ENCODE measurements around the gene FAM135A. TPM values are rescaled to one million over a fixed set of nuclear protein-coding genes. Genes with fewer than 3 reads are reported as not detected.
"Not testable (repeated sequence)": the region's sequence is repeated elsewhere in the genome, so short reads cannot be mapped to it uniquely, and the experiment has no call there.

Gene FAM135A
- total and polyA plus RNA-seq, 2 donors: 11.1 to 16.0 TPM

DNA sequence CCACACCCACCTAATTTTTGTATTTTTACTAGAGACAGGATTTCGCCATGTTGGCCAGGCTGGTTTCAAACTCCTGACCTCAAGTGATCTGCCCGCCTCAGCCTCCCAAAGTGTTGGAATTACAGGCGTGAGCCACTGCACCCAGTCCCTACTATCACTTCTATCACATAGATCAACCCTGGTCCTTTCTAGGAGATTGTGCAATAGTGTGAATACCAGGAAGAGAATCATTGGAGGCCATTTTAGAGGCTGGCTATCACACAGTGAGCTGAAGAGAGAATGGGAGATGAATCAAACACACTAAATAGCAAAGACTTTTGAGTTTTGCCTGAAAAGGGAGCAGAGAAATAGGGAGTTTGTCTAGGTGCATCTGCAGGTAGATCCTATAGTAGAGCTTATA, 57.2 kb downstream of the FAM135A start:
- H3K4me1 ChIP-seq (ENCODE audit: control insufficient read depth in 2 of 2, insufficient read depth in 2 of 2, low read length in 2 of 2); H3K9me3 ChIP-seq (ENCODE audit: control insufficient read depth in 2 of 2, insufficient read depth in 1 of 2, low read length in 1 of 2); H3K27ac ChIP-seq (ENCODE audit: low read depth in 1 of 2, low read length in 1 of 2); DNase-seq (ENCODE audit: low read depth in 6 of 9, low spot score in 9 of 9); H3K36me3 ChIP-seq (ENCODE audit: control insufficient read depth in 2 of 2, insufficient read depth in 2 of 2, low read length in 1 of 2); H3K4me3 ChIP-seq (ENCODE audit: low read length in 2 of 2); H3K27me3 ChIP-seq (ENCODE audit: control insufficient read depth in 2 of 2, insufficient read depth in 1 of 2, low read length in 1 of 2): not testable (repeated sequence)
- WGBS: 98% methylated on average over 3 of the region's 3 CpGs

DNA sequence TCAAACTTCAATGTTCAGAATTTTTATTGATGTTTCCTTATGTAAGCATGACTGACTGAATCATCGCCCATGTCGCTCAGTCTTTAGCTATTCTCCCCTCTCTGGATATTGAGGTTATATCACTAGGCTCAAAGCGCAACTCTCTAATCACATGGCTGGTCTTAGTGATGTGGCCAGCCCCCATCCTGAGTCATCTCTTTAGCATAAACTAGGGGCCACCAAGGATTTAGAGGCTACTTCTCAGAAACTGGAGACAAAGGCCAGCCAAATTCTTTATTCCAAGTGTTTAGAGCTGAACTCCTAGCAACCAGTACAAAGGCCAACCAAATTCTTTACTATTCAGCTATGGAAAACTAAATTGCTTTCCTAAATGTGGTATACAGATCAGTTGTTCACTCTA, 61.4 kb downstream of the FAM135A start:
- H3K36me3 ChIP-seq (ENCODE audit: control insufficient read depth in 2 of 2, insufficient read depth in 2 of 2, low read length in 1 of 2): no peaks in the 10 kb centered on the region
- DNase-seq (ENCODE audit: low read depth in 6 of 9, low spot score in 9 of 9): no peak
- H3K27me3 ChIP-seq (ENCODE audit: control insufficient read depth in 2 of 2, insufficient read depth in 1 of 2, low read length in 1 of 2): no peaks in the 10 kb centered on the region
- no peaks in the 10 kb centered on the region for H3K4me1 ChIP-seq (ENCODE audit: control insufficient read depth in 2 of 2, insufficient read depth in 2 of 2, low read length in 2 of 2)
- WGBS: over 99% methylated on average over 3 of the region's 3 CpGs
- H3K4me3 ChIP-seq (ENCODE audit: low read length in 2 of 2): no peak overlapping the region
- no peaks in the 10 kb centered on the region for H3K9me3 ChIP-seq (ENCODE audit: control insufficient read depth in 2 of 2, insufficient read depth in 1 of 2, low read length in 1 of 2)
- H3K27ac ChIP-seq (ENCODE audit: low read depth in 1 of 2, low read length in 1 of 2): no peak overlapping the region

GRCh38 chr6:70479236-70479635, 65.9 kb downstream of the FAM135A start:
- Histone ChIP-seq H3K27ac (ENCODE audit: low read depth in 1 of 2, low read length in 1 of 2) (no peak overlapping the region), H3K27me3 (ENCODE audit: control insufficient read depth in 2 of 2, insufficient read depth in 1 of 2, low read length in 1 of 2) (no peaks in the 10 kb centered on the region), H3K4me3 (ENCODE audit: low read length in 2 of 2) (no peak overlapping the region), H3K36me3 (ENCODE audit: control insufficient read depth in 2 of 2, insufficient read depth in 2 of 2, low read length in 1 of 2) (no peaks in the 10 kb centered on the region), H3K9me3 (ENCODE audit: control insufficient read depth in 2 of 2, insufficient read depth in 1 of 2, low read length in 1 of 2) (no peaks in the 10 kb centered on the region), H3K4me1 (ENCODE audit: control insufficient read depth in 2 of 2, insufficient read depth in 2 of 2, low read length in 2 of 2) (no peaks in the 10 kb centered on the region)
- 94% methylated on average over 4 of the region's 4 CpGs for WGBS
- no peak for DNase-seq (ENCODE audit: low read depth in 6 of 9, low spot score in 9 of 9)

DNA sequence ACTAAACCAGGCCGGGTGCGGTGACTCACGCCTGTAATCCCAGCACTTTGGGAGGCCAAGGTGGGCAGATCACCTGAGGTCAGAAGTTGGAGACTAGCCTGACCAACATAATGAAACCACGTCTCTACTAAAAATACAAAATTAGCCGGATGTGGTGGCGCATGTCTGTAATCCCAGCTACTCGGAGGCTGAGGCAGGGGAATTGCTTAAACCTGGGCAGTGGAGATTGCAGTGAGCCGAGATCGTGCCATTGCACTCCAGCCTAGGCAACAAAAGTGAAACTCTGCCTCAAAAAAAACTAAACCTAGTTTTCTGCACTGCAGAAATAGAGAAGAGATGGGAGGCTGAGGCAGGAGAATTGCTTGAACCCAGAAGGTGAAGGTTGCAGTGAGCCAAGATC, 73.3 kb downstream of the FAM135A start:
- not testable (repeated sequence) for DNase-seq (ENCODE audit: low read depth in 6 of 9, low spot score in 9 of 9); H3K4me1 ChIP-seq (ENCODE audit: control insufficient read depth in 2 of 2, insufficient read depth in 2 of 2, low read length in 2 of 2); H3K27ac ChIP-seq (ENCODE audit: low read depth in 1 of 2, low read length in 1 of 2); H3K4me3 ChIP-seq (ENCODE audit: low read length in 2 of 2); H3K9me3 ChIP-seq (ENCODE audit: control insufficient read depth in 2 of 2, insufficient read depth in 1 of 2, low read length in 1 of 2); H3K27me3 ChIP-seq (ENCODE audit: control insufficient read depth in 2 of 2, insufficient read depth in 1 of 2, low read length in 1 of 2); H3K36me3 ChIP-seq (ENCODE audit: control insufficient read depth in 2 of 2, insufficient read depth in 2 of 2, low read length in 1 of 2)
- WGBS: 93% methylated on average over 9 of the region's 9 CpGs

DNA sequence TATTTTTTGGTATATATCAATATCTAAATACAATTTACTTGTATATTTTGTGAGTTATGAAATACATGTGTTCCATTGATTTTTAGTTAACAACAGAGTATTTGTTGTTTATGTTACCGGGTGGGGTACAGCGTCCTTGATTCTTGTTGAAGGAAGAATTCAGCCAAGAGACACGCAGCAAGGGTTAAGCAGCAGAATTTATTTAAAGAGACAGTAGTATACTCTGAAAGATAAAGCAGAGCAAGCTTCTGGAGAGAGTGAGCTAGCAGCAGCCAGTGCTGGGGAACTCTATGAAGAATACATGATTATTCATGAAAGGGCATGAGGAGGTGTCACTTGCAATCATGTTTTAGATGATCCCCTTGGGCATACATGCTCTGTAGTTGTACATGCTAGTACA, 76.1 kb downstream of the FAM135A start:
- no peak overlapping the region for H3K27ac ChIP-seq (ENCODE audit: low read depth in 1 of 2, low read length in 1 of 2)
- DNase-seq (ENCODE audit: low read depth in 6 of 9, low spot score in 9 of 9): no peak
- WGBS: 86% methylated on average over 3 of the region's 3 CpGs
- no peaks in the 10 kb centered on the region for H3K9me3 ChIP-seq (ENCODE audit: control insufficient read depth in 2 of 2, insufficient read depth in 1 of 2, low read length in 1 of 2)
- no peaks in the 10 kb centered on the region for H3K36me3 ChIP-seq (ENCODE audit: control insufficient read depth in 2 of 2, insufficient read depth in 2 of 2, low read length in 1 of 2)
- H3K27me3 ChIP-seq (ENCODE audit: control insufficient read depth in 2 of 2, insufficient read depth in 1 of 2, low read length in 1 of 2): no peaks in the 10 kb centered on the region
- H3K4me3 ChIP-seq (ENCODE audit: low read length in 2 of 2): no peak overlapping the region
- no peaks in the 10 kb centered on the region for H3K4me1 ChIP-seq (ENCODE audit: control insufficient read depth in 2 of 2, insufficient read depth in 2 of 2, low read length in 2 of 2)

DNA sequence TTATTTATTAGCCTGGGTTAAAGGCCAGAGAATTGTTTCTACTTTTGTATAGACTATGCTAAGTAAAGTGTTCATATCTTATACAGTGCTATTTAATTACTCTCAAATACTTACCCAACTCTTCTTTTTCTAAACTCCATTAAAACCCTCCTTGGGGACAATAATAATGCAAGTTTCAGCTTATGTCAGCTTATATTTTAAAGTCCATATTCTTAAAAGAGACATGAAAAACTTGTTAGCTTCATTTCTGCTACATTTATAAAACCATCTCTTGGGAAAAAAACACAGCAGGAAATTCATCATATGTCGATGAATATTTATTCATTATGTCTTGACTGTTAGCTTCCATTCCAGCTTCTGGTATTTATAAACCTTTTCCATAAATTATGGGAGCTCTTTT, 81.5 kb downstream of the FAM135A start:
- H3K36me3 ChIP-seq (ENCODE audit: control insufficient read depth in 2 of 2, insufficient read depth in 2 of 2, low read length in 1 of 2): no peaks in the 10 kb centered on the region
- DNase-seq (ENCODE audit: low read depth in 6 of 9, low spot score in 9 of 9): no peak
- H3K4me1 ChIP-seq (ENCODE audit: control insufficient read depth in 2 of 2, insufficient read depth in 2 of 2, low read length in 2 of 2): no peaks in the 10 kb centered on the region
- 96% methylated on average over 1 of the region's 1 CpG for WGBS
- no peaks in the 10 kb centered on the region for H3K9me3 ChIP-seq (ENCODE audit: control insufficient read depth in 2 of 2, insufficient read depth in 1 of 2, low read length in 1 of 2)
- no peak overlapping the region for H3K27ac ChIP-seq (ENCODE audit: low read depth in 1 of 2, low read length in 1 of 2)
- no peaks in the 10 kb centered on the region for H3K27me3 ChIP-seq (ENCODE audit: control insufficient read depth in 2 of 2, insufficient read depth in 1 of 2, low read length in 1 of 2)
- no peak overlapping the region for H3K4me3 ChIP-seq (ENCODE audit: low read length in 2 of 2)

- H3K4me1 ChIP-seq (ENCODE audit: control insufficient read depth in 2 of 2, insufficient read depth in 2 of 2, low read length in 2 of 2); H3K9me3 ChIP-seq (ENCODE audit: control insufficient read depth in 2 of 2, insufficient read depth in 1 of 2, low read length in 1 of 2); H3K27ac ChIP-seq (ENCODE audit: low read depth in 1 of 2, low read length in 1 of 2); H3K36me3 ChIP-seq (ENCODE audit: control insufficient read depth in 2 of 2, insufficient read depth in 2 of 2, low read length in 1 of 2); DNase-seq (ENCODE audit: low read depth in 6 of 9, low spot score in 9 of 9); H3K4me3 ChIP-seq (ENCODE audit: low read length in 2 of 2); H3K27me3 ChIP-seq (ENCODE audit: control insufficient read depth in 2 of 2, insufficient read depth in 1 of 2, low read length in 1 of 2): not testable (repeated sequence)
- 97% methylated on average over 3 of the region's 3 CpGs for WGBS
Measured at GRCh38 chr6:70495790-70496189, 82.5 kb downstream of the FAM135A start.

GRCh38 chr6:70502484-70502883, 89.2 kb downstream of the FAM135A start:
- WGBS: 99% methylated on average over 3 of the region's 3 CpGs
- Histone ChIP-seq H3K36me3 (ENCODE audit: control insufficient read depth in 2 of 2, insufficient read depth in 2 of 2, low read length in 1 of 2) (no peaks in the 10 kb centered on the region), H3K4me3 (ENCODE audit: low read length in 2 of 2) (no peak overlapping the region), H3K4me1 (ENCODE audit: control insufficient read depth in 2 of 2, insufficient read depth in 2 of 2, low read length in 2 of 2) (no peaks in the 10 kb centered on the region), H3K27me3 (ENCODE audit: control insufficient read depth in 2 of 2, insufficient read depth in 1 of 2, low read length in 1 of 2) (no peaks in the 10 kb centered on the region), H3K27ac (ENCODE audit: low read depth in 1 of 2, low read length in 1 of 2) (no peak overlapping the region), H3K9me3 (ENCODE audit: control insufficient read depth in 2 of 2, insufficient read depth in 1 of 2, low read length in 1 of 2) (no peaks in the 10 kb centered on the region)
- no peak for DNase-seq (ENCODE audit: low read depth in 6 of 9, low spot score in 9 of 9)

DNA sequence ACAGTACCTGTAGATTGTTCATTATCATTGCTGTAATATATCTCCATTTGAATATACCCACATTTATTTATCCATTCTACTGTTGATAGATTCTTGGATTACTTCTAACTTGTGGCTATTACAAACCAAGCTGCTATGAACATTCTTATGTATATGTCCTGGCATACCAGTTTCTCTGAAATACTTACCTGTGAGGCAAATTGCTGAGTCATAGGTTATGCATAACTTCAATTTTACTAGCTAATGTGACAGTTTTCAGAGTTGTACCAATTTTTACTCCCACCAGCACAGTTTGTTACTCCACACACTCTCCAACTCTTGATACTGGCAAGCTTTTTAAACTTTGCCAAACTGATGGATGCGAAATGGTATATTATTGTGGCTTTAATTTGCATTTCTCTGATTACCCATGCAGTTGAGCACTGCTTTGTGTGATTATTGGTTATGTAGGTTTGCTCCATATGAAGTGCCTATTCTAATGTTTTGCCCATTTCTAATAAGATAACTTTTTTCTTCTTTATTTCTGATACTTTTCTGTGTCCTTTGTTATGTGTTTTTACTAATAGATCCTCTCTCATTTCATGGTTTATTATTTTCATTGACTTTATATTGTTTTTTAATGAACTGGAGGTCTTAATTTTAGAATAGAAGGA, 90.6 kb downstream of the FAM135A start:
- no peaks in the 10 kb centered on the region for H3K36me3 ChIP-seq (ENCODE audit: control insufficient read depth in 2 of 2, insufficient read depth in 2 of 2, low read length in 1 of 2)
- no peaks in the 10 kb centered on the region for H3K27me3 ChIP-seq (ENCODE audit: control insufficient read depth in 2 of 2, insufficient read depth in 1 of 2, low read length in 1 of 2)
- no peak overlapping the region for H3K4me3 ChIP-seq (ENCODE audit: low read length in 2 of 2)
- H3K27ac ChIP-seq (ENCODE audit: low read depth in 1 of 2, low read length in 1 of 2): no peak overlapping the region
- WGBS: 96% methylated on average over 1 of the region's 1 CpG
- DNase-seq (ENCODE audit: low read depth in 6 of 9, low spot score in 9 of 9): no peak
- no peaks in the 10 kb centered on the region for H3K9me3 ChIP-seq (ENCODE audit: control insufficient read depth in 2 of 2, insufficient read depth in 1 of 2, low read length in 1 of 2)
- no peaks in the 10 kb centered on the region for H3K4me1 ChIP-seq (ENCODE audit: control insufficient read depth in 2 of 2, insufficient read depth in 2 of 2, low read length in 2 of 2)

GRCh38 chr6:70506321-70506720, 93.0 kb downstream of the FAM135A start:
- DNase-seq (ENCODE audit: low read depth in 6 of 9, low spot score in 9 of 9): no peak
- H3K4me1 ChIP-seq (ENCODE audit: control insufficient read depth in 2 of 2, insufficient read depth in 2 of 2, low read length in 2 of 2): no peaks in the 10 kb centered on the region
- no peaks in the 10 kb centered on the region for H3K27me3 ChIP-seq (ENCODE audit: control insufficient read depth in 2 of 2, insufficient read depth in 1 of 2, low read length in 1 of 2)
- H3K27ac ChIP-seq (ENCODE audit: low read depth in 1 of 2, low read length in 1 of 2): no peak overlapping the region
- H3K36me3 ChIP-seq (ENCODE audit: control insufficient read depth in 2 of 2, insufficient read depth in 2 of 2, low read length in 1 of 2): no peaks in the 10 kb centered on the region
- WGBS: 97% methylated on average over 2 of the region's 2 CpGs
- no peak overlapping the region for H3K4me3 ChIP-seq (ENCODE audit: low read length in 2 of 2)
- no peaks in the 10 kb centered on the region for H3K9me3 ChIP-seq (ENCODE audit: control insufficient read depth in 2 of 2, insufficient read depth in 1 of 2, low read length in 1 of 2)
